Endothelial cell of umbilical vein (primary cell): ENCODE measurements around the gene ARHGEF11. TPM values are rescaled to one million over a fixed set of nuclear protein-coding genes. Genes with fewer than 3 reads are reported as not detected.

Experiments used
- BruUV-seq: library from RNA; stranded (reverse); fragments of 400-500 nt; replicated peaks from 2 replicates; lab custom pipeline; 2021; lab: Mats Ljungman, UMichigan
- CTCF ChIA-PET: fragments of 300-600, 350-600 bp; sonication (Branson Sonifier 250); formaldehyde crosslinking; loops from one replicate; lab custom pipeline; 2021; ENCODE audit warnings: antibody characterized with exemption, inconsistent platforms; lab: Charles Lee
- POLR2A ChIA-PET: fragments of 300-600, 350-600 bp; sonication (Branson Sonifier 250); formaldehyde crosslinking; loops from one replicate; lab custom pipeline; 2021; ENCODE audit warnings: antibody characterized with exemption, inconsistent platforms; lab: Charles Lee
- DNase-seq: peaks from one replicate; pipeline ENCODE4 v3.0.0-alpha.2; 2011; ENCODE audit warnings: low read depth, low spot score
- FAIRE-seq: peaks from 2 replicates; lab custom pipeline; 2011; peaks lifted over from hg19 to GRCh38; lab: Jason Lieb, UNC
- H2AFZ ChIP-seq: 2 replicates; pipeline ENCODE4 v1.6.0; 2012; ENCODE audit warnings: low read depth, low read length, control low read depth, inconsistent platforms
- H3K27ac ChIP-seq: 2 replicates; pipeline ENCODE4 v1.5.1; 2011; ENCODE audit warnings: low read depth, mild to moderate bottlenecking, control low read depth, low read length, moderate library complexity; ENCODE audit not compliant: insufficient read depth
- H3K27me3 ChIP-seq, 2 experiments: 2 replicates each; pipeline versions ENCODE4 v1.6.0 to v1.6.1; 2011; ENCODE audit warnings: low read length in 2 of 2, mixed read lengths in 1 of 2; ENCODE audit not compliant: control insufficient read depth in 2 of 2, insufficient read depth in 2 of 2
- H3K36me3 ChIP-seq, 2 experiments: 2 replicates in 1 of 2; 3 replicates in 1 of 2; pipeline ENCODE4 v1.5.1; 2011; ENCODE audit warnings: low read length in 2 of 2, mild to moderate bottlenecking in 1 of 2, moderate library complexity in 1 of 2; ENCODE audit not compliant: control insufficient read depth in 2 of 2, insufficient read depth in 2 of 2; ENCODE audit errors: extremely low read depth in 1 of 2
- H3K4me1 ChIP-seq: 3 replicates; pipeline ENCODE4 v1.5.1; 2011; ENCODE audit warnings: mild to moderate bottlenecking, low read length; ENCODE audit not compliant: control insufficient read depth, insufficient read depth; ENCODE audit errors: extremely low read depth
- H3K4me2 ChIP-seq: 2 replicates; pipeline ENCODE4 v1.6.1; 2011; ENCODE audit warnings: low read length, control low read depth, mixed read lengths; ENCODE audit not compliant: insufficient read depth
- H3K4me3 ChIP-seq, 3 experiments: fragments of 200-600 bp in 1 of 3; sonication (generic), shearing (Covaris generic) in 1 of 3; replicated peaks in 1 of 3; 2 replicates each; pipeline ENCODE4 v1.5.1; 2011 to 2016; ENCODE audit warnings: control low read depth in 3 of 3, low read length in 3 of 3, mild to moderate bottlenecking in 2 of 3, inconsistent platforms in 1 of 3, low read depth in 1 of 3, moderate library complexity in 1 of 3; ENCODE audit not compliant: insufficient read depth in 1 of 3
- H3K79me2 ChIP-seq: 2 replicates; pipeline ENCODE4 v1.6.0; 2012; ENCODE audit warnings: low read length, inconsistent platforms; ENCODE audit not compliant: control insufficient read depth, insufficient read depth
- H3K9ac ChIP-seq: replicated peaks from 2 replicates; pipeline ENCODE3; 2011; ENCODE audit warnings: low read length, control low read depth; ENCODE audit not compliant: insufficient read depth; ENCODE audit errors: extremely low read depth
- H3K9me1 ChIP-seq: replicated peaks from 3 replicates; pipeline ENCODE4 v1.6.0; 2011; ENCODE audit warnings: mild to moderate bottlenecking, low read length; ENCODE audit not compliant: control insufficient read depth, insufficient read depth; ENCODE audit errors: extremely low read depth
- H3K9me3 ChIP-seq: replicated peaks from 2 replicates; pipeline ENCODE4 v1.5.1; 2012; ENCODE audit warnings: low read length, inconsistent platforms; ENCODE audit not compliant: control insufficient read depth, insufficient read depth
- H4K20me1 ChIP-seq: replicated peaks from 2 replicates; pipeline ENCODE3; 2011; ENCODE audit warnings: mild to moderate bottlenecking, low read length; ENCODE audit not compliant: control insufficient read depth, insufficient read depth; ENCODE audit errors: extremely low read depth
- EZH2 ChIP-seq: IDR thresholded peaks from 2 replicates; pipeline ENCODE4 v1.6.1; 2012; ENCODE audit warnings: borderline replicate concordance, low read depth, mild to moderate bottlenecking, moderate library complexity, low read length, inconsistent platforms; ENCODE audit not compliant: severe bottlenecking
- FOS ChIP-seq: IDR thresholded peaks from 2 replicates; pipeline ENCODE4 v1.6.1; 2011; ENCODE audit warnings: mild to moderate bottlenecking, low read length, moderate library complexity, borderline replicate concordance; ENCODE audit not compliant: insufficient read depth
- GATA2 ChIP-seq: IDR thresholded peaks from 2 replicates; pipeline ENCODE4 v1.7.0; 2011; ENCODE audit warnings: low read depth, mild to moderate bottlenecking, moderate library complexity, mixed read lengths, low read length; ENCODE audit not compliant: insufficient read length, insufficient read depth
- JUN ChIP-seq: IDR thresholded peaks from 2 replicates; pipeline ENCODE4 v1.6.1; 2011; ENCODE audit warnings: borderline replicate concordance, low read depth; ENCODE audit not compliant: insufficient read length, insufficient read depth
- MYC ChIP-seq: IDR thresholded peaks from one replicate; pipeline ENCODE4 v1.6.1; 2011; ENCODE audit warnings: mild to moderate bottlenecking, low read depth, low read length
- POLR2A ChIP-seq: IDR thresholded peaks from 2 replicates; pipeline ENCODE4 v1.6.1; 2012; ENCODE audit warnings: low read depth, mild to moderate bottlenecking, control low read depth, low read length
- POLR2AphosphoS5 ChIP-seq: IDR thresholded peaks from 2 replicates; pipeline ENCODE4 v1.6.1; 2012; ENCODE audit warnings: low read depth, mild to moderate bottlenecking, control low read depth, low read length, moderate library complexity; ENCODE audit not compliant: insufficient read depth
- dilution Hi-C: fragments of 300-500 bp; cut with MboI; formaldehyde crosslinking; loops from one replicate; pipeline ENCODE4 v1.15.0; 2019; ENCODE audit warnings: low sequenced_read_pairs; ENCODE audit not compliant: extremely low pct_ligation_motif_present
- intact Hi-C: fragments of 100-400 bp; cut with micrococcal nuclease; formaldehyde crosslinking; loops from one replicate; pipeline ENCODE4 v1.10.0; 2022
- polyA plus RNA-seq, 4 experiments: library from polyadenylated mRNA; depleted of rRNA in 3 of 4; stranded (reverse) in 3 of 4; unstranded in 1 of 4; fragments of >200 nt; gene quantifications; 2 replicates each; pipeline versions ENCODE4 v1.2.1 to v1.2.3, GENCODE V29; 2011 to 2012; ENCODE audit warnings: missing spikeins in 1 of 4
- total RNA-seq: library from RNA; stranded (reverse); gene quantifications from 2 replicates; pipeline ENCODE4 v1.2.3, GENCODE V29; 2021
- TF ChIP-seq, protein P1 (sequence below): IDR thresholded peaks from 2 replicates; pipeline ENCODE4 v1.6.1; 2011; ENCODE audit not compliant: insufficient read depth, insufficient read length
- TF ChIP-seq, protein P2 (sequence below), 2 donors: IDR thresholded peaks; 1 replicate in 1 of 2; 2 replicates in 1 of 2; pipeline ENCODE4 v1.5.1; 2011; ENCODE audit warnings: low read length in 2 of 2, mild to moderate bottlenecking in 2 of 2, moderate library complexity in 2 of 2, control low read depth in 1 of 2, inconsistent platforms in 1 of 2, low read depth in 1 of 2; ENCODE audit not compliant: insufficient read depth in 1 of 2; ENCODE audit errors: extremely low read depth in 1 of 2

ARHGEF11 gene
- total and polyA plus RNA-seq, 2 donors (not counting 3 experiments of a cell fraction or from before 2014, with no cell fraction given) = 18.2 to 28.0 TPM

DNA sequence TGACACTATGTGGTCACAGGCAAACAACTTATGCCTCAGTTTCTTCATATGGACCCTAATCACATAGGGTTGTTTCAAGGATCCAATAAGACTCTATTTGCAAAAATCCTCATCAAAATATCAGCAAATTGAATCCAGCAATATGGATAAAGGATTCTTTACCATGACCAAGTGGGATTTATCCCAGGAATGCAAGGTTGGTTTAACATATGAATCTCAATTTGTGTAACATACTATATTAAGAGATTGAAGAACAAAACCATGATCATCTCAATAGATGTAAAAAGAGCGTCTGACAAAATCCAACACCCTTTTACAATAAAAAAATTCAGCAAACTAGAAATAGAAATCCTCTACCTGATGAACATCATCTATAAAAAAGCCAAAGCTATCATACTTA, 23.9 kb downstream of the ARHGEF11 start:
- H3K27me3 ChIP-seq = no peaks in the 10 kb centered on the region
- intact Hi-C loops (no loop called here), dilution Hi-C loops (no loop called here)
- POLR2A ChIA-PET = no interaction called here
- no peak overlapping the region for H3K4me2 ChIP-seq
- H3K9me1 ChIP-seq = no peaks in the 10 kb centered on the region
- TF ChIP-seq, protein P1, sequence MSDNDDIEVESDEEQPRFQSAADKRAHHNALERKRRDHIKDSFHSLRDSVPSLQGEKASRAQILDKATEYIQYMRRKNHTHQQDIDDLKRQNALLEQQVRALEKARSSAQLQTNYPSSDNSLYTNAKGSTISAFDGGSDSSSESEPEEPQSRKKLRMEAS = no peak
- TF ChIP-seq POLR2AphosphoS5 = no peak
- TF ChIP-seq POLR2A = no peak
- no peak for TF ChIP-seq FOS
- TF ChIP-seq MYC = no peak
- TF ChIP-seq EZH2 = no peak
- TF ChIP-seq GATA2 = no peak
- TF ChIP-seq, protein P2, sequence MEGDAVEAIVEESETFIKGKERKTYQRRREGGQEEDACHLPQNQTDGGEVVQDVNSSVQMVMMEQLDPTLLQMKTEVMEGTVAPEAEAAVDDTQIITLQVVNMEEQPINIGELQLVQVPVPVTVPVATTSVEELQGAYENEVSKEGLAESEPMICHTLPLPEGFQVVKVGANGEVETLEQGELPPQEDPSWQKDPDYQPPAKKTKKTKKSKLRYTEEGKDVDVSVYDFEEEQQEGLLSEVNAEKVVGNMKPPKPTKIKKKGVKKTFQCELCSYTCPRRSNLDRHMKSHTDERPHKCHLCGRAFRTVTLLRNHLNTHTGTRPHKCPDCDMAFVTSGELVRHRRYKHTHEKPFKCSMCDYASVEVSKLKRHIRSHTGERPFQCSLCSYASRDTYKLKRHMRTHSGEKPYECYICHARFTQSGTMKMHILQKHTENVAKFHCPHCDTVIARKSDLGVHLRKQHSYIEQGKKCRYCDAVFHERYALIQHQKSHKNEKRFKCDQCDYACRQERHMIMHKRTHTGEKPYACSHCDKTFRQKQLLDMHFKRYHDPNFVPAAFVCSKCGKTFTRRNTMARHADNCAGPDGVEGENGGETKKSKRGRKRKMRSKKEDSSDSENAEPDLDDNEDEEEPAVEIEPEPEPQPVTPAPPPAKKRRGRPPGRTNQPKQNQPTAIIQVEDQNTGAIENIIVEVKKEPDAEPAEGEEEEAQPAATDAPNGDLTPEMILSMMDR (IDR thresholded peaks at IDR 0.05; ENCODE audit: extremely low read depth in 1 of 2, insufficient read depth in 1 of 2, low read depth in 1 of 2, low read length in 2 of 2) = no peak
- TF ChIP-seq JUN = no peak
- no peaks in the 10 kb centered on the region for H3K4me1 ChIP-seq
- FAIRE-seq (no peak), DNase-seq (no peak)
- H3K9me3 ChIP-seq = no peaks in the 10 kb centered on the region
- no peak overlapping the region for H3K4me3 ChIP-seq
- BruUV-seq = no TSS peak
- H3K9ac ChIP-seq = no peak overlapping the region
- H4K20me1 ChIP-seq = peaks cover 4% of the 10 kb centered on the region
- H3K27ac ChIP-seq = no peak overlapping the region
- no peaks in the 10 kb centered on the region for H3K36me3 ChIP-seq
- H2AFZ ChIP-seq = no peak overlapping the region
- CTCF ChIA-PET = no interaction called here
- peaks cover 15% of the 10 kb centered on the region for H3K79me2 ChIP-seq
